ENCODE data around the gene ANKUB1.
A peak's percentile ranks its signal among the peaks of the same experiment; 100 is the strongest.

Gene ANKUB1

GRCh38 chr3:149763565-149764195, 28.7 kb downstream of the ANKUB1 start:
- no peak for DNase-seq (ENCODE audit: low read depth)

GRCh38 chr3:149753717-149754116, 38.6 kb downstream of the ANKUB1 start:
- DNase-seq (ENCODE audit: low read depth): no peak

GRCh38 chr3:149752788-149753136, 39.6 kb downstream of the ANKUB1 start:
- DNase-seq (ENCODE audit: low read depth): no peak

GRCh38 chr3:149752051-149752787, 40.1 kb downstream of the ANKUB1 start, which contains the start of gene COMMD2:
TSS of gene COMMD2 (minus strand) at chr3:149752489. CDS start at chr3:149752444, 45 bp downstream.
- DNase-seq (ENCODE audit: low read depth): peak; percentile 80

GRCh38 chr3:149751551-149751950, 40.8 kb downstream of the ANKUB1 start:
- DNase-seq (ENCODE audit: low read depth): no peak

GRCh38 chr3:149744606-149745005, 47.7 kb downstream of the ANKUB1 start:
- no peak for DNase-seq (ENCODE audit: low read depth)

GRCh38 chr3:149744151-149744550, 48.2 kb downstream of the ANKUB1 start:
- no peak for DNase-seq (ENCODE audit: low read depth)

GRCh38 chr3:149739396-149739795, 53.0 kb downstream of the ANKUB1 start:
- DNase-seq (ENCODE audit: low read depth): no peak

GRCh38 chr3:149738876-149739275, 53.5 kb downstream of the ANKUB1 start:
- DNase-seq (ENCODE audit: low read depth): no peak

- no peak for DNase-seq (ENCODE audit: low read depth)
Observed at GRCh38 chr3:149736953-149737205, 55.5 kb downstream of the ANKUB1 start.

- peak; percentile 36 for DNase-seq (ENCODE audit: low read depth)
Observed at GRCh38 chr3:149736175-149736952, 56.0 kb downstream of the ANKUB1 start.

- DNase-seq (ENCODE audit: low read depth): no peak
Observed at GRCh38 chr3:149732234-149732633, 60.1 kb downstream of the ANKUB1 start.

- no peak for DNase-seq (ENCODE audit: low read depth)
Observed at GRCh38 chr3:149727656-149728055, 64.7 kb downstream of the ANKUB1 start.

- DNase-seq (ENCODE audit: low read depth): no peak
Observed at GRCh38 chr3:149726716-149727407, 65.5 kb downstream of the ANKUB1 start.

- peak; percentile 30 for DNase-seq (ENCODE audit: low read depth)
Observed at GRCh38 chr3:149723781-149724180, 68.6 kb downstream of the ANKUB1 start.

GRCh38 chr3:149720918-149721317, 71.4 kb downstream of the ANKUB1 start:
- DNase-seq (ENCODE audit: low read depth): no peak

- DNase-seq (ENCODE audit: low read depth): peak; percentile 78
Observed at GRCh38 chr3:149717391-149718056, 74.8 kb downstream of the ANKUB1 start.

- no peak for DNase-seq (ENCODE audit: low read depth)
Observed at GRCh38 chr3:149716984-149717383, 75.4 kb downstream of the ANKUB1 start.

- no peak for DNase-seq (ENCODE audit: low read depth)
Observed at GRCh38 chr3:149715247-149715646, 77.1 kb downstream of the ANKUB1 start.

GRCh38 chr3:149713730-149714654, 78.4 kb downstream of the ANKUB1 start:
- no peak for DNase-seq (ENCODE audit: low read depth)

Data from fibroblast of gingiva (primary cell).